Measurements from ENCODE around the gene ENOSF1. TPM values are rescaled to one million over a fixed set of nuclear protein-coding genes. Genes with fewer than 3 reads are reported as not detected.

The ENOSF1 gene
- total RNA-seq, 3 donors from 2014 or later, result 72.0 to 132 (median 95.2) TPM

GRCh38 chr18:634551-635045, 77.8 kb downstream of the ENOSF1 start:
- DNase-seq (no peak), ATAC-seq (no peak)
- intact Hi-C loops (cut with DNase I, micrococcal nuclease), result no loop called here
- no peak overlapping the region for H3K4me3 ChIP-seq
- no peaks in the 10 kb centered on the region for H3K9me3 ChIP-seq
- TF ChIP-seq CTCF (IDR thresholded peaks at IDR 0.05), result no peak
- no peaks in the 10 kb centered on the region for H3K4me1 ChIP-seq (ENCODE audit: low read depth)
- no peaks in the 10 kb centered on the region for H3K36me3 ChIP-seq (ENCODE audit: low read depth)

- Histone ChIP-seq H3K36me3 (ENCODE audit: low read depth) (no peaks in the 10 kb centered on the region), H3K9me3 (no peaks in the 10 kb centered on the region), H3K4me1 (ENCODE audit: low read depth) (no peaks in the 10 kb centered on the region), H3K4me3 (no peak overlapping the region)
- intact Hi-C loops (cut with DNase I, micrococcal nuclease), result no loop called here
- ATAC-seq (no peak), DNase-seq (no peak)
- no peak for TF ChIP-seq CTCF (IDR thresholded peaks at IDR 0.05)
Observed at GRCh38 chr18:631560-631959, 80.9 kb downstream of the ENOSF1 start.

DNA sequence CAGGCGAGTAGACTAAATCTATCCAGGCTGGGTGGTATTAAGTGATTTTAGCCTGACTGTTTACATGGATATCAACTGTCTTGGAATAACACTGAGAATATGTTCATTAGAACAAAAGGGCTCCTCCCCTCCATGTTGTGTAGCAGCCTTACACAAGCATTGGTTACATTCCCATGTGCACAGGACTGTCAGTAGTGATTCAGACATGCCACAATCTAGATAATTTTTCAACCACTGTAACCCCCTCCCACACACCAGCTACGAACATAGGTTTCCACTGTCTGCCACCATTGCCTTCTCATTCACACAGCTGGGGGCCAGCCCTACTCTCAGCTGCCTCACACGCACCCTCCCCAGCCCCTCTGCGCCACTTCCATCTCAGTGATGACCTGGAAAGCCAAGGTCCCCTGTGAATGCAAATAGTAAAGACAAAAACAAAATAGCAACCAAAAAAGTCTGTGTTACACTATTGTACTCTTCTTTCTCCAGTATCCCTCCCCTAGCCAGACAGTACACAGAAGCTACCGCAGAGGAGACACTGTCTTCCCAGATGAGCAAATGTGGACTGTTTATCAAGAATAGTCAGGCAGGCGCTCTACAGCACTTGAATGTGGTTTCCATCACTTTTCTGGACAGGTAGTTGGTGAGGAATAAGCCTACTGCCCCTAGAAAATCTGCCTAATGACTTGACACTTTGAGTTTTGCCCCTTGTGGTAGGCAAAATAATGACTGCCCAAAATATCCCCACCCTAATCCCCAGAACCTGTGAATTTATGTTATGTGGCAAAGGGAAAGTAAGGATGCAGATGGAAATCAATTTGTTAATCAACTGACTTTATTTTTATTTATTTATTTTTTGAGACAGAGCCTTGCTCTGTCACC, 82.9 kb downstream of the ENOSF1 start:
- TF ChIP-seq CTCF (IDR thresholded peaks at IDR 0.05), result no peak
- Histone ChIP-seq H3K4me3 (no peak overlapping the region), H3K36me3 (ENCODE audit: low read depth) (no peaks in the 10 kb centered on the region), H3K4me1 (ENCODE audit: low read depth) (no peaks in the 10 kb centered on the region), H3K9me3 (no peaks in the 10 kb centered on the region)
- ATAC-seq (no peak), DNase-seq (no peak)
- intact Hi-C loops (cut with DNase I, micrococcal nuclease), result loop anchor here (10.0 kb wide), 1 partner anchor 205 kb away; no protein-coding TSS in a partner anchor

DNA sequence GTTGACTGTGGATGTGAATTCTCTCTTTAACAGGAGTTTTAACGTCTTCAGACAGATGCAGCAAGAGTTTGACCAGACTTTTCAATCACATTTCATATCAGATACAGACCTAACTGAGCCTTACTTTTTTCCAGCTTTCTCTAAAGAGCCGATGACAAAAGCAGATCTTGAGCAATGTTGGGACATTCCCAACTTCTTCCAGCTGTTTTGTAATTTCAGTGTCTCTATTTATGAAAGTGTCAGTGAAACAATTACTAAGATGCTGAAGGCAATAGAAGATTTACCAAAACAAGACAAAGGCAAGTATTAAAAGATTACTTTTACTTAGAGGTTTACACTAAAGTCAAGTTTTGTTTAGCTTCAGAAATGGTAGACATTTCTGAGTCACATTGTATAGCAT, 85.2 kb downstream of the ENOSF1 start:
- ATAC-seq (no peak), DNase-seq (no peak)
- H3K36me3 ChIP-seq (ENCODE audit: low read depth), result no peaks in the 10 kb centered on the region
- H3K4me1 ChIP-seq (ENCODE audit: low read depth), result no peaks in the 10 kb centered on the region
- H3K9me3 ChIP-seq, result no peaks in the 10 kb centered on the region
- no peak for TF ChIP-seq CTCF (IDR thresholded peaks at IDR 0.05)
- no peak overlapping the region for H3K4me3 ChIP-seq
- intact Hi-C loops (cut with DNase I, micrococcal nuclease), result loop anchor here (10.0 kb wide), 1 partner anchor 208 kb away; no protein-coding TSS in a partner anchor

- peak; percentile 86 for ATAC-seq
- H3K9me3 ChIP-seq, result no peaks in the 10 kb centered on the region
- H3K36me3 ChIP-seq (ENCODE audit: low read depth), result no peaks in the 10 kb centered on the region
- H3K4me1 ChIP-seq (ENCODE audit: low read depth), result no peaks in the 10 kb centered on the region
- no peak overlapping the region for H3K4me3 ChIP-seq
- peak in 2 of 3 donors; percentile 63 to 90 for DNase-seq
- peak; percentile 54 for TF ChIP-seq CTCF (IDR thresholded peaks at IDR 0.05)
- intact Hi-C loops (cut with DNase I, micrococcal nuclease), result loop anchor here (10.0 kb wide), 1 partner anchor 211 kb away; no protein-coding TSS in a partner anchor
Observed at GRCh38 chr18:623761-624620, 88.4 kb downstream of the ENOSF1 start.

All from mucosa of descending colon (tissue), 3 donors.